GM18502 (cell line): ENCODE measurements around the gene PEX10.

ENCODE experiments used
- ATAC-seq: cut with Tn5 transposase; IDR thresholded peaks from one replicate; pipeline ENCODE4 v1.9.1; 2021; ENCODE audit warnings: mild to moderate bottlenecking; ENCODE audit not compliant: unreplicated experiment, poor library complexity

The PEX10 gene

DNA sequence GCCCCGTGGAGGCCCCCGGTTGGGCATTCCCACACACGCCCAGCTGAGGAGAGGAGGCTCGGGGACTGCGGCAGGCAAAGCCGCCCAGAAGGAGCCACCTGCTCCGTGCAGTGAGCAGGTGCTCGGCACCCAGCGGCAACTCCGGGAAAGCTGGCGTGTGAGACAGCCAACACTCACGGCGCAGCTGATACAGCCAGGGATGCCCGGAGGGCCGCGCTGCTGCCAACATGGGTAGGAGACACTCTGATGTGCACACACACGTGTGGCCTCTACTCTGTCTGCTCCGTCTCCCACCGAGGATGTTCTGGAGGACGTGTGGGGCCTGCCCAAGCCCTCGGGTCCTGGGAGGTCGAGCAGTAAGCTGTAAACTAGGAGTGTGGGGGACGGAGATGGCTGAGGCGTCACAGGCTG, 33.9 kb downstream of the PEX10 start:
- ATAC-seq: no peak

DNA sequence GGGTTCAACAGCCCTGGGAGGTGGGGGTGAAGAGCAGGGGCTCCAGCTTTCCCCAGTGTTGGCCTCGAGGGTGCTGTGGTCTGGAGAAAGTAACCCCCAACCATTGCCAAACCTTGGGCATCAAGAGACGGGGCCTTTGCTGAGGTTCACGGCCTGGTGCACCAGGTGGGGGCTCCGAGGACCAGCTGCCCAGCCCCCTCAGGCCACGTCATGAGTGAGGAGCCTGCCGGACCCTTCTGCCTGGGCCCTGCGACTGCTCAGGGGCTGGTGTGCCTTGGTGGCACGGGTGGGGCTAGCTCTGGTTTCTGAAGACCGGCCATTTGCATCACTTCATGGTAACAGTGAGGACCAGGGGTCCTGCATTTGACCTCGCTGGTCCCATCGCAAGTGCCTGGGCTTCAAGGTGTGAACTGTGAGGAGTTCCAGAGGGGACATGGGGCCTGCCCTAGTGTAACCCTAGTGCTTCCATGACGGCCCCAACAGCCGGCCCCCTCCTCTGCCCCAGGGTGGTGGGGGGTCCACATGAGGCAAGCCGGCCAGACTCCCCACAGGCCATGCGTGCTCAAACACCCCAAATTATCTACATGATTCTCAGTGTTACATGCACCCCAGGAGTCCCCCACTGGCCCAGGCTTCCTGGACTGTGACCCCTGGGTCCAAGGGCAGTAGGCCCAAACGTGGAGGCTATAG, 34.5 kb downstream of the PEX10 start:
- ATAC-seq: no peak

DNA sequence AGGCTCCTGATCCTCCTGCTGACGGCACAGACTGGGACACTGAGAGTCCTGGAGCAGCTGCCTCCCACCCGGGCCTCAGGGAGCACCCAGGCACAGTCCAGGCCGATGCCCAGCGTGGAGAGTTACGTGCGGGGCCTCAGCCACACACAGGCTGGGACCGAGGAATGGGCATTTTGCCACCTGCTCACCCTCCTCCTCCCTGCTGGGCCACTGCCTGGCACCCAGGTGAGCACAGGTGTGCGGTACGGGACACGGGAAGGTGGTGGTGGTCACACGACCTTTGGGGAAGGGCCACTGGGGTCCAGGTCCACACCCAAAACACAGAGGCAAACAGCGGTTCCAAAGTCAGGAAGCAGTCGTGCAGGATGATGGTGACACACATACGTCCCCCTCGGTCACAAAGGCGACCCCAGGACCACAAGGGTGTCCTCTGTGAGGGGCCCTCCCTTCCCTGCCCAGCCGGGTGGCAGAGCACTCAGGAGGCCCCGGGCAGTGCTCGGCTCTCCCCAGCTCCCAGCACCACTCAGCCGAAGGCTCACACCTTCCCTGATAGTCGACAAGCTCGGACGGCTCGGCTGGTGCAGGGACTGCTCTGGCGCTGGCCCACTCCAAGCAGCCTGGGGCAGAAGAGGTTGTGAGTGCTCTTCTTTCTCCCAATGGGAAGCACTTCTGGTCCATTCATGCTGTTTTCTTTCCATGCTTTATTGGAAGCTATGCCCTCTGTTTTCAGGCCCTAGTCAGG, 35.3 kb downstream of the PEX10 start:
- no peak for ATAC-seq

DNA sequence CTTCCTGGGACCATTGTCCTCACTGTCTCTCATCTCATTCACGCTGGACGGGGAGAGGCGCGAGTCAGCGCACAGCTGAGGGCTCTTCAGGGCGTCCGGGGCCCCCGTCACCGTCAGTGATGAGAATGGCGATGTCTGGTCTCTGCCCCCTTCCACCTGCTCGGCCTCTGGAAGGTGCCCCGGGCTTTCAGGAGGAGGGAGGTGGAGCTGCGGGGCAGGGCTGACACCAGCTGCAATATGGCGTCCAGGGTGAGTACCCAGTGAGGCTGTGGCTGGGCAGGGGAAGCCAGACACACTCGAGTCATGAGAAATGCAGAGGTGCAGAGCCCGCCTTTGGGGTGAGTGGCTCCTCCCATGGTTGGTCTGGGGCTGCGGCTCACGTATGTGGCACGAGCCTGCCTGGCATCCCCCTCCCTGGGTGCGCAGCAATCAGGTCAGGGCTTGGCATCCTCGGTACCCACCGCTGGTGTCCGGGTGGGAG, 36.1 kb downstream of the PEX10 start:
- ATAC-seq: no peak

DNA sequence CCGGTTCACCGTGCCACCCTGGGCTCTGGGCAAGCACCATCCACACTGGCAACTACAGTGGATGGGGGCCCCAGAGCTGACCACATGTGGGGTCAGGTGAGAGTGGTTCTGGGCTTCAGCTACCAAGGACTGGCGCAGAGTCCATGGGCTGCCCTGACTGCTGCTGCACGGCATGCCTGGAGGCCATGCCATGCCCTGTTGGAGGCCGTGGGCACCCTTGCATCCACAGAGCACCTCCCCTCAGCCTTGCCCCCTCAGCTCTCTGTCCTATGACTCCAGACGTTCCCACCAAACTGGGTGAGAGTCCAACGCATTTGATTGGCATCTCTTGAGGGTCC, 36.5 kb downstream of the PEX10 start:
- no peak for ATAC-seq

DNA sequence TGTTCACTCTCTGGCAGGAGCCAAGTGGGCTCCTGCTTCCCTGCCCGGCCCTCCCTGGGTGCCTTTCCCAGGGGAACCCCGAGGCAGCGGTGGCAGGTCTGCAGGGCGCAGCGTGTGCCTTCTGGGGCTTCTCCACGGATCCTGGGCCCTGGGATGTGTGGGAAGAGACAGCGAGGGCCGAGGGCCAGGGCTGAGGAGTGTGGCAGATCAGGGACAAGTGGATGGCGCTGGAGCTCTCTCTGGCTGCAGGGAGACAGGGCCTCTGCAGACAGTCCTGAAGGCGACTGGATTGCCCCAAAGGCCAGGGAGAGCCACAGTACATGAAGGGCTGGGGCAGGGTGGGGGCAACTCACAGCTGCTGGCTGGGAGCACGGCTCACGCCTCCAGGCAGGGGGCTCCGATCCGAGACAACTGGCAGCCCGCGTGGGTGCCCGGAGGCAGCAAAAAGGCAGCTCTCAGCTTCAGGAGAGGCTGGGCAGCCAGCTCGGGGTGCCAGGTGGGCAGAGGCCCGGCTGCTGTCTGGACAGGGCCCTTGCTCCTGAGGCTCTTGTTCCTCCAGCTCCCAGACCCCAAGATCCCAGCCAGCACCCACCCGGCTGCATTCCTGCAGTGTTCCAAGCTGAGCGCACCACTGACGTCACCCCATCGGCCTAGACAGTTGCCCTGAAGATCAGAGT, 37.0 kb downstream of the PEX10 start:
- ATAC-seq: no peak

DNA sequence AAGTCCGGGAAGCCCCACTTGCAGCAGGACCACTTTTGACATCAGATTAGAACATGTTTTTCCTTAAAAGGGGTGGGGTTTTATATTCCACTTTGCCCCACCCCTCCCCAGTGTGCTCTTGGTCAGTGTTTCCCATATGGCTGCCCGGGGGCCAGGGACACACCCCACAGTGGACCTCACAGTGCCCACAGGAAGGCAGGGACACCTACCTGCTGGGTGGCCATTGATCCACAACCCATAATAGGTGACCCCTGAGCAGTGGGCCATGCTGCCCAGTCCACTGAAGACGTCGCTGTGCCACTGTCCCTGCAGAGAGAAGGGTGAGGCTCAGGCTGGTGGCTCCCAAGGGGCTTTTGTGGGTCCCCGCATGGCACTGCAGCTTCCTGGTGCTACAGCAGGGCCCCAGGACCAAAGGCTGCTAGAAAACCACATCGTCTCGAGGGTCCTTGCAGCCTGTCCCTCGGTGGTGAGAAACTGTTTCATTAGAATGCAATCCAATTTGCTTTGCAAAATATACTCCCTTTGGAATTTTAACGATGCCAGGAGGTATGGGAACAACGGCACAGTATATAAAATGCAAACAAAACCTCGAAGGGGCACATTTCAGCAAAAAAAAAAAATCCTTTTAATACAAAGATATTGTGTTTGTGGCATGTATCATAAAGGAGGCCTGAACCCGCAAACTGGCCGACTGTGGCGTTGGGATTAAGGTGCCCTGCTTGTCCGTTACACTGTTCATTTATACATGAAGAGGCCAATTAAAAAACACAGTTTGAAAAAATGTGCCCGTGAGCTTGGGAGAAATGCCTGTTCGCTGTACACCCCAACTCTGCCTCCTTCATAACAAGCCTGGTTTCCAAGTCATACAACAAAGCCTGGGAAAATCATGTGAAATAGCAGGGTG, 37.9 kb downstream of the PEX10 start:
- ATAC-seq: no peak

DNA sequence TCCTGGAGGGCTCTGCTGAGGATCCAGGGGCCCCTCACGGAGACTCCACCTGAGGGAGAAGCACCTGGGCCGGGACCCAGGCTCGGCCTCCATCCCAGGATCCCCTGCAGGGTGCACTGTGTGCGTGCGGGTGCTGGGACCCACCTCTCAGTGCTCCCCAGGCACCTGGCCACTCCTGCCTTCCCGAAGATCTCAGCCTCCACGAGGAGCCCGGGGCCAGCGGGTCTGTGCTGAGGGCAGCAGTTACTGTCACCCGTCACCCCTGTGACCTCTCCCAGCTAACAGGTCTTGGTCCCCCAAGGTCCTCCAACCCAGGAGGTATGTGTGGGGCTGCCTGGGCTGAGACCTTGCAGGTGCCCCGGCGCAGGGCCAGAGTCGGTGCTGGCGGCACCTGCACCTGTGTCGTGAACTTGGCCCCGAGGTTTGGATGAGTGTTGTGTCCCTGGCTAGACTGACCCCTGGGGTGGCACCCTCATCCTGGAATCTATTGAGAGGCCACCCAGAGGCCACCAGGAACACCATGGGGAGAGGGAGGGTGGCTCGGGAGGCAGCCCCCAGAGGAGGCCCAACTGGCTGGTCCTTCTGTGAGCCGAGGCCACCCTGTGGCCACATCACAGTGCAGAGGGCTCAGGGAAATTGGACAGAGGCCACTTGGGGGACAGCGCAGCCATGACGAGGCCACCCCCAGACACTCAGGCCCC, 38.7 kb downstream of the PEX10 start:
- no peak for ATAC-seq

DNA sequence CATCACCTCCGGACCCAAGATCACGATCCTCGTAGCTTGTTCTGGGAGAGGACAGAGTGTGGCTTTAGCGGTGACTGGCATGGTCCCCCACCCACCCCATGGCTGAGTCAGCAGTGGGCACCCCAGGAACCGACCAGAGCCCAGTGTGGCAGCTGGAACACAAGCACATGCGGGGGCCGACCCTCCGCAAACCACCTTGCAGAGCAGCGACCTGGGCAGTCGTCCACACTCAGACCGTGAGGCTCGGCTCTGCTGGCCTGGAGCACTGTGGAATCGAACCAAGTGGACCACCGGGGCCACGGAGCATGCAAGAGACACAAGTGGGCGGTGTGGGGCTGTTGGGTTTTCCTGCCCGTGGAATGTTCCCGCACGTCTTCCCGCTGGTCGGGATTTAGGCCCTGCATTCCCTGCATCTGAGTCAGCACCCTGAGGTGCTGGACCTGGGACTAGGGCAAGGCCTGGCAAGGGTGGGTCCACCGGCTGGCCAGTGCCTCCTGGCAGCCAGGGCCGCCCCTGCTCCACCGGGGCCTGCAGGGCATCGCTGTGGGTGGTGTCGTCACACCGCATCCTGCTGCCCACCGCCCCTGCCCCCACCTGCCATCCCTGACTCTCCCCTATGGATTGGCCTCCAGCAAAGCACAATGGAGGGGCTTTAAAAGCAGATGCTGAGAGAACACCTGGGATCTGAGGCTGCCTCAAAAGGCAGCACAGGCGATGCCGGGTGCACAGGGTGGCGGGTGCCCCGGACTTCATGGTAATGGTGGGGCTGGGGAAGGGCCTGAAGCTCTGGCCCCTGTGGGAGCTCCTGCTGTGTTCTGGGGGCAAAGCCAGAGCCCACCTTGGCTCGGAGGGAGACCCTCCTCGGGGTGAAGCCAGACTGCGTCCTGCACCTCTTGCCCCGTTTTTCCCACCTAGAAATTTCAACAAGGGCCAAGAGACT, 39.5 kb downstream of the PEX10 start:
- ATAC-seq: no peak

DNA sequence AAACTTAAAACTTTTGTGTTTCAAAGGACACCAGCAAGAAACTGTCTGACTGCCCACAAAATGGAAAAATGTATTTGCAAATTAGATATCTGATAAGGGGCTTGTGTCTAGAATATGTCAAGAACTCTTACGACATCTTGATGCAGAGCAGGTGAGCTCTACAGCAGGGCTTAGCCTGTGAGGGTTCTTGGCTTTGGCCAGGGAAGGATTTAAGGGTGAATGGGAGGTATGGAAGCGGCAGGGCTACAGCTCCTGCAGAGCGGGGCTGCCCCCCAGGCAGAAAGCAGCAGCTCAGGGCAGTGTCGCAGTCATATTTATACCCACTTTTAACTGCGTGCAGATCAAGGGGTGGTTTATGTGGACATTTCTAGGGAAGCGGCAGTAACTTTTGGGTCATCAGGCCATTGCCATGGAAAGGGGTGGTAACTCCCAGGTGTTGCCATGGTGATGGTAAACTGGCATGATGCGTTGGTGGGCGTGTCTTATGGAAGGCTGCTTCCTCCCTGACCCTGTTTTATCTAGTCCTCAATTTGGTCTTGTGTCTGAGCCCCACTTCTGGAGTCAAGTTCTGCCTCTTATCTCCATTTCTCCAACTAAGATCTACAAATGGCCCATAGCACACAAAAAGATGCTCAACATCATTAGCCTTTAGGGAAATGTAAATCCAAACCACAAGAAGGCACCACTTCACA, 44.2 kb downstream of the PEX10 start:
- ATAC-seq: no peak

DNA sequence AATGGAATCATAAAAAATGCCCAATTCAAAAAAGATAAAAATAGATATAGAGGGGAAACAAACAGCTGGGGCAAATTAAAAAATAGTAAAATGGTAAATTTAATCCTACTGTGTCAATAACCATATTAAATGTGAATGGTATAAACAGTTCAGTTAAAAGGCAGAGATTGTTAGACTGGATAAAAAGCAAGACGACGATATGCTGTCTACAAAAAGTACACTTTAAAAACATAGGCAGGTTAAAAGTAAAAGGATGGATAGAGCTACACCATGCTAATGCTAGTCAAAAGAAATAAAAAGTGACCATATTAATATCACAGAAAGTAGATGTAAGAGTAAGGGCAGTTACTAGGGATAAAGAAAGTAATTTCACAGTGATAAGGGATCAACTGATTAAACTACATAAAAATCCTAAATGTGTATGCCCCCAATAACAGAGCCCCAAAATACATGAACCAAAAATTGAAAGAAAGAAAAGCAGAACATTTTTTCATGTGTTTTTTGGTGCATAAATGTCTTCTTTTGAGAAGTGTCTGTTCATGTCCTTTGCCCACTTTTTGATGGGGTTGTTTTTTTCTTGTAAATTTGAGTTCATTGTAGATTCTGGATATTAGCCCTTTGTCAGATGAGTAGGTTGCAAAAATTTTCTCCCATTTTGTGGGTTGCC, 48.4 kb downstream of the PEX10 start:
- no peak for ATAC-seq

DNA sequence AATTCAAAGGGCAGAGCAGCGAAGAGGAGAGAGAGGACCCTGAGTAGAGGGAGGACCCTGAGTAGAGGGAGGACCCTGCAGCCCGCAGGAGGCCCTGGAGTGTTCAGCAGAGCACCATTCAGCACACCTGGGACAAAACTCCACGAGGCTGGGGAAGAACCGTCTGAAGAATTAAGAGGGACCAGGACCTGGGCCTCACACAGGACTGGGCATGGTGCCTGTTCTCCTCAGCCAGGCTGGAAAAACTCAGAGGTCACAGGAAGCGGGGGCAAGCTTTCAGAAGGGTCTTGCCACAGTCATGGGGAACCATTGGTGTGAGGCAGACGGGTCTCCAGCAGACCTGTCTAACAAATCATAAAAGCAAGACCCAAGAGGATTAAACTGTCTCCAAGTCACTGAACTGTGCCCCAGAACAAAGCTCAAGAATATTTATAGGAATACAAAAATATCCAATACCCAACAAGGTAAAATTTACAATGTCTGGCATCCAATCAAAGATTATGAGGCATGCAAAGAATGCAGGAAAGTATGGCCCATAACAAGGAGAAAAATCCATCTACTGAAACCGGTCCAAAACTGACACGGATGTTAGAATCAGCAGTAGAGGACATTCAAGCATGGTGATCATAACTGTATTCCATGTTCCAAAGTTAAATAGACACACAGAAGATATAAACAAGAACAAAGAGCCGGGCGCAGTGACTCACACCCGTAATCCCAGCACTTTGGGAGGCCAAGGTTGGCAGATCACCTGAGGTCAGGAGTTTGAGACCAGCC, 51.6 kb downstream of the PEX10 start:
- no peak for ATAC-seq

DNA sequence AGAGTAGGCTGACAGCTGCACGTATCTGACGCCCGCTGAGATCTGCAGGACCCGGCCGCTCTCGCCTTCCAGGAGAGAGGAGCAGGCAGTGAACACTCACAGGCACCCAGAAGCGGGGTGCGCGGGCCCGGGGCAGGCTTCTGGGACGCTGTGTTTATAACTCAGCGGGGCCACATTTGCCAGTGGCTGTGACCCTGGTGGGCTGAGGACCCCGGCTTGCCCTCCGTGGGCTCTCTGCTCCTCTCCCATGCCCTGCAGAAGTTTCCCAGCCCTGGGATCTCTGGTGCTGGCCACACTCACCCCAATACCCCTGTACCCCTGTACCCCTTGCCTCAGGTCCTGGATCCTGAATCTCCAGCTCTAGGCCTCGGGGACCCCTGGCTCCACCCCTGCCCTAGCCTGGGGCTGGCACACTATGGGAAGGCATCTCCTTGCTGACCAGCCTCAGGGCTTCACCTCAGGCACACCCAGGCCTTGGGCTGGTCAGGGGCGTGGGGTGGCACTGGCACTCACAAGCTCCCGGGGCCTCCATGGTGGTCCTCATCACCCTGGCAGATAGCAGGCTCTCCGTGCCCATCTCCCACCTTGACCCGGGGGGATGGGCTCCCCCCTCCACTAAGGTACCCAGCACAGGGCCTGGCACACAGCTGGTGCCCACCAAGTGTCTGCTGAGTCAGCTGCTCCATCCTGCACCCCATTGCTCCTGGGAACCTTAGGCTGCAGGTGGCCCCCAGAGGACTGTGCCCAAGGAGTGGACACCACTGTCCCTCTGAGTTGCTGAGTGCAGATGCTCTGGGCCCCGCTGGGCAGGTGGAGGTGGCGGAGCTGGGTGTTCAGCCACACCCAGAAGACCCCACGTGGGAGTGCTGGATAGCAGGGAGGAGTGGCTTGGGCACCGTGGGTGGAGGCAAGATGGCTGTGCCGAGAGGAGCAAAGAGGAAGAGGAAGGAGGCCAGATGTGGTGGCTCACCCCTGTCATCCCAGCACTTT, 53.4 kb downstream of the PEX10 start:
- no peak for ATAC-seq

DNA sequence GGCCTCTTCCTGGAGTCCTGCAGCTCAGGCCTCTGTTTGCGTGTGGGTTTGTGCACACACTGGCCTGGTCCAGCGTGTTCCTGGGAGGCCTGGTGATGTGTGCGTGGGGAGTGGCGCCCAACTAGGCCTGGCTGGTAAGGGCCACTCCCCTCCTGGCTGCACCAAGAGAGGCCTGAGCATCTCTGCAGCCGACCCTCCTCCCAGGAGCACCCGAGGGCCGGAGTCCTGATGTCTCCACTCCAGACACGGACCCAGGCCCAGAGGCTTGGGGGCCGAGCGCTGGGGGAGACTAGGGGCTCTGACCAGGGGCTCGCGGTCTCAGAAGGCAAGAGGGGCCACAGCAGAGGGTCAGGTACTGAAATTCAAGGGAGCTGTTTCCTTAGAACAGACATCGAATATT, 54.3 kb downstream of the PEX10 start:
- no peak for ATAC-seq

DNA sequence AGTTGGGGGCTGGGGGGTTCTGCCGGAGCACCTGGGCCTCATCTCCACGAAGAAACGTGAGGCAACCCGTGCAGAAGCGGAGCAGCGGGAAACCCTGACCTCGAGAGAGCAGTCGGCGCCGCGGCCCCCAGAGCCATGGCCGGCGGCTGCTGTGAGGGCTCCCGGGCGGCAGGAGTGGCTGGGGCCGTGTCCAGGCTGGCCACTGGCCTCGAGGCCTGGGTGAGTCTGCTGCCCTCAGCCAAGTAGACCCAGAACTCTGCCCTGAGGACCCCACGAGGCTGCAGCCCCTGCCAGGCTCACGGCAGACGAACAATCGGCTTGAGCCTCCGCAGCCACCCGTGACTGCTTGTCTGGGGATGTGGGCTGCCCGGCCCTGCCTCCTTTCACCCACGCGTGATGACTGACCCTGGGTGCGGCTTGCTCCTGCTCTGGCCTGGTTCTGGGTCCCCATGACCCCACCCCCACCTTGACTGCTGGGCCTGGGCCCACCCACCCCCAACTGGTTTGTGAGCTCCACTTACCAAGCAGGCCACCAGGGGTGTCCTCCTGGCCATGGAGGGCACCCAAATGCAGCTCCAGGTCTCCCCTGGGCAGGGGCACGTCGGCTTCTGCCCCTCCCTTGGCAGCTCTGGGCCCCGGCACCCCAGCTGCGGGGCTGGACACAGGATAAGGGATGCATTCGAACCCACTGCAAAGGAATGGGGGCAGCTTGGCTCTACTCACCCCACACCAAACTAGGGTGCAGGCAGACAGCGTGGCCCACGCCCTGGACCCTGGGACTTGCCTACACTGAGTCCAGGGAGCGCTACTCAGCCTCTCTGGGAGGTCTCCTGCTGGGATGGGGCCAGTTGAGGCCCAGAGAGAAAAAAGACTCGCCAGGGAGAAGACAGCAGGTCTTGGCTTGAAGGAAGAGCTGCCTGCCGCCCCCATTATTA, 55.2 kb downstream of the PEX10 start:
- no peak for ATAC-seq
